Vagina (tissue), 2 donors: ENCODE results near the gene DHDDS. TPM values are rescaled to one million over a fixed set of nuclear protein-coding genes. Genes with fewer than 3 reads are reported as not detected.

Experiments
- DNase-seq, 2 donors: peaks; one replicate each; pipeline ENCODE4 v3.0.0-alpha.2; 2017; ENCODE audit errors: extremely low spot score in 2 of 2
- H3K27ac ChIP-seq: fragments of 200-600 bp; sonication (generic); one replicate; pipeline ENCODE4 v1.5.1; 2019
- H3K27me3 ChIP-seq: fragments of 200-600 bp; sonication (generic); one replicate; pipeline ENCODE4 v1.5.1; 2019
- H3K36me3 ChIP-seq, 2 donors: fragments of 200-600 bp; sonication (generic); one replicate each; pipeline ENCODE4 v1.5.1; 2017 to 2019
- H3K4me1 ChIP-seq: fragments of 200-600 bp; sonication (generic); one replicate; pipeline ENCODE4 v1.5.1; 2019
- H3K4me3 ChIP-seq, 2 donors: fragments of 200-600 bp; sonication (generic); 1 replicate in 1 of 2; 2 replicates in 1 of 2; pipeline ENCODE4 v1.5.1; 2016 to 2019
- H3K9me3 ChIP-seq: fragments of 200-600 bp; sonication (generic); one replicate; pipeline ENCODE4 v1.5.1; 2019
- CTCF ChIP-seq, 3 experiments: fragments of 450-650 bp in 2 of 3; fragments of 200-600 bp in 1 of 3; sonication (generic) in 1 of 3; IDR thresholded peaks; one replicate each; pipeline ENCODE4 v1.5.1; 2017 to 2019; ENCODE audit warnings: antibody characterized with exemption in 3 of 3, mild to moderate bottlenecking in 2 of 3, moderate library complexity in 2 of 3
- POLR2A ChIP-seq, 2 donors: fragments of 450-650 bp; IDR thresholded peaks; one replicate each; pipeline ENCODE4 v1.6.1; 2017; ENCODE audit warnings: antibody characterized with exemption in 2 of 2, mild to moderate bottlenecking in 2 of 2, moderate library complexity in 2 of 2
- POLR2AphosphoS5 ChIP-seq, 2 donors: sonication (generic); formaldehyde crosslinking; IDR thresholded peaks; one replicate each; pipeline ENCODE4 v1.9.0; 2017; ENCODE audit warnings: antibody characterized with exemption in 2 of 2, mild to moderate bottlenecking in 2 of 2, low read depth in 1 of 2; ENCODE audit not compliant: insufficient read depth in 1 of 2
- intact Hi-C: fragments of 100-400 bp; cut with DNase I; formaldehyde crosslinking; loops from one replicate; pipeline ENCODE4 v1.15.1; 2023
- total RNA-seq: library from RNA; depleted of rRNA; stranded (reverse); fragments of >200 nt; gene quantifications from one replicate; pipeline ENCODE4 v1.2.3, GENCODE V29; 2016

The DHDDS gene
- total RNA-seq, 1 donor from 2014 or later = 24.8 TPM

DNA sequence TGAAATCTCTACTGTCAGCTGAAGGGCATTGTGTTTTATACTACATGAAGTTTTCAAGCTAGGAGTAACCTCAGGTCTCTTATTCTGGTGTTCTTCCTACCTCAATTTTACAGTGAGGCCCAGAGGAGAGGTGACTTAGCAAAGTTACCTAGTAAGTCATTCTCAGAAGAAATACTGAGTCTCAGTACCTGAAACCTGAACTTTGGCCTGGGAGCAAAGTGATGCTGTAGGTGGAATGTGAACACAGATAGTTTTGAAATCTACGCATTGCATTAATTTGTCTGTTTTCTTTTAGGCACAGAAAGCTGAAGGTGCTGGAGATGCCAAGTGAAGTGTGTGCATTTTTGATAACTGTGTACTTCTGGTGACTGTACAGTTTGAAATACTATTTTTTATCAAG lies 42.7 kb downstream of the DHDDS start:
- intact Hi-C loops = no loop called here
- peaks cover 0 to 25% of the 10 kb centered on the region in 2 donors for H3K36me3 ChIP-seq

GRCh38 chr1:26475989-26476388 lies 43.9 kb downstream of the DHDDS start:
- no peaks in the 10 kb centered on the region for H3K27me3 ChIP-seq
- intact Hi-C loops = no loop called here
- H3K4me3 ChIP-seq = no peak overlapping the region
- H3K36me3 ChIP-seq = peaks cover 0 to 27% of the 10 kb centered on the region in 2 donors
- H3K9me3 ChIP-seq = no peaks in the 10 kb centered on the region
- peaks cover 26% of the 10 kb centered on the region for H3K4me1 ChIP-seq
- DNase-seq = no peak
- TF ChIP-seq CTCF (IDR thresholded peaks at IDR 0.05) = no peak
- TF ChIP-seq POLR2A (IDR thresholded peaks at IDR 0.05) = no peak
- no peak for TF ChIP-seq POLR2AphosphoS5 (IDR thresholded peaks at IDR 0.05; ENCODE audit: insufficient read depth in 1 of 2, low read depth in 1 of 2)
- H3K27ac ChIP-seq = no peak overlapping the region

More for the DNA sequence above, 42.7 kb downstream of the DHDDS start:
- peaks cover 36% of the 10 kb centered on the region for H3K4me1 ChIP-seq
- no peaks in the 10 kb centered on the region for H3K9me3 ChIP-seq
- no peak for TF ChIP-seq CTCF (IDR thresholded peaks at IDR 0.05)
- TF ChIP-seq POLR2A (IDR thresholded peaks at IDR 0.05) = no peak
- no peak for TF ChIP-seq POLR2AphosphoS5 (IDR thresholded peaks at IDR 0.05; ENCODE audit: insufficient read depth in 1 of 2, low read depth in 1 of 2)
- H3K27me3 ChIP-seq = no peaks in the 10 kb centered on the region
- no peak for DNase-seq
- no peak overlapping the region for H3K27ac ChIP-seq
- H3K4me3 ChIP-seq = no peak overlapping the region

GRCh38 chr1:26476958-26477357 lies 44.8 kb downstream of the DHDDS start:
- Histone ChIP-seq H3K4me1 (peaks cover 16% of the 10 kb centered on the region), H3K9me3 (no peaks in the 10 kb centered on the region), H3K4me3 (no peak overlapping the region), H3K36me3 (peaks cover 0 to 27% of the 10 kb centered on the region in 2 donors), H3K27ac (no peak overlapping the region), H3K27me3 (no peaks in the 10 kb centered on the region)
- intact Hi-C loops = no loop called here
- TF ChIP-seq CTCF (IDR thresholded peaks at IDR 0.05) (no peak), POLR2AphosphoS5 (IDR thresholded peaks at IDR 0.05; ENCODE audit: insufficient read depth in 1 of 2, low read depth in 1 of 2) (no peak), POLR2A (IDR thresholded peaks at IDR 0.05) (no peak)
- no peak for DNase-seq

GRCh38 chr1:26477446-26478152 lies 45.5 kb downstream of the DHDDS start:
- intact Hi-C loops = no loop called here
- DNase-seq = no peak
- H3K9me3 ChIP-seq = no peaks in the 10 kb centered on the region
- H3K36me3 ChIP-seq = peaks cover 0 to 27% of the 10 kb centered on the region in 2 donors
- no peak overlapping the region for H3K27ac ChIP-seq
- no peak overlapping the region for H3K4me3 ChIP-seq
- no peaks in the 10 kb centered on the region for H3K27me3 ChIP-seq
- TF ChIP-seq CTCF (IDR thresholded peaks at IDR 0.05) (no peak), POLR2AphosphoS5 (IDR thresholded peaks at IDR 0.05; ENCODE audit: insufficient read depth in 1 of 2, low read depth in 1 of 2) (no peak), POLR2A (IDR thresholded peaks at IDR 0.05) (no peak)
- peaks cover 14% of the 10 kb centered on the region for H3K4me1 ChIP-seq

- peaks cover 0 to 27% of the 10 kb centered on the region in 2 donors for H3K36me3 ChIP-seq
- no peak overlapping the region for H3K4me3 ChIP-seq
- H3K9me3 ChIP-seq = no peaks in the 10 kb centered on the region
- intact Hi-C loops = no loop called here
- TF ChIP-seq POLR2AphosphoS5 (IDR thresholded peaks at IDR 0.05; ENCODE audit: insufficient read depth in 1 of 2, low read depth in 1 of 2) (no peak), POLR2A (IDR thresholded peaks at IDR 0.05) (no peak), CTCF (IDR thresholded peaks at IDR 0.05) (no peak)
- DNase-seq = no peak
- no peaks in the 10 kb centered on the region for H3K27me3 ChIP-seq
- H3K4me1 ChIP-seq = peaks cover 14% of the 10 kb centered on the region
- no peak overlapping the region for H3K27ac ChIP-seq
Observed at GRCh38 chr1:26478159-26478558, 46.0 kb downstream of the DHDDS start.
